Hepatocyte (in vitro differentiated cells): ENCODE results near the gene USP43.

ENCODE experiments used
- CTCF ChIP-seq: fragments of 200-600 bp; sonication (generic); IDR thresholded peaks from 2 replicates; pipeline ENCODE4 v1.5.1; 2016; ENCODE audit warnings: antibody characterized with exemption, mild to moderate bottlenecking; ENCODE audit not compliant: poor library complexity
- EZH2 ChIP-seq: fragments of 200-600 bp; sonication (generic); IDR thresholded peaks from 2 replicates; pipeline ENCODE4 v1.6.1; 2016; ENCODE audit warnings: antibody characterized with exemption, mild to moderate bottlenecking, borderline replicate concordance
- EZH2phosphoT487 ChIP-seq: fragments of 200-600 bp; sonication (generic); IDR thresholded peaks from one replicate; pipeline ENCODE4 v1.6.1; 2018; ENCODE audit warnings: antibody characterized with exemption, mild to moderate bottlenecking, low read depth, moderate library complexity; ENCODE audit not compliant: unreplicated experiment, severe bottlenecking

- TF ChIP-seq CTCF (no peak), EZH2 (no peak), EZH2phosphoT487 (no peak)
These were observed 33.3 kb upstream of the USP43 start for GRCh38 chr17:9612006-9612405.
